Upper lobe of right lung (tissue), 1 donor: ENCODE data around the gene CAND2. TPM values are rescaled to one million over a fixed set of nuclear protein-coding genes. Genes with fewer than 3 reads are reported as not detected.

Experiments used
- ATAC-seq: fragments of 200-7000 bp; cut with Tn5 transposase; one replicate; pipeline ENCODE4 v1.9.1; 2020; ENCODE audit warnings: mild to moderate bottlenecking, moderate library complexity
- DNase-seq: peaks from one replicate; pipeline ENCODE4 v3.0.0-alpha.2; 2020
- H3K27ac ChIP-seq: fragments of 200-600 bp; one replicate; pipeline ENCODE4 v1.8.0; 2022
- H3K27me3 ChIP-seq: fragments of 200-600 bp; one replicate; pipeline ENCODE4 v1.8.0; 2022; ENCODE audit warnings: mild to moderate bottlenecking
- H3K36me3 ChIP-seq: fragments of 200-600 bp; one replicate; pipeline ENCODE4 v1.8.0; 2022
- H3K4me1 ChIP-seq: fragments of 200-600 bp; one replicate; pipeline ENCODE4 v1.8.0; 2022
- H3K4me3 ChIP-seq: fragments of 200-600 bp; one replicate; pipeline ENCODE4 v1.8.0; 2022; ENCODE audit warnings: mild to moderate bottlenecking
- H3K9me3 ChIP-seq: fragments of 200-600 bp; one replicate; pipeline ENCODE4 v1.8.0; 2022
- CTCF ChIP-seq: fragments of 200-600 bp; IDR thresholded peaks from one replicate; pipeline ENCODE4 v1.8.0; 2022; ENCODE audit warnings: antibody characterized with exemption
- intact Hi-C: fragments of 100-400 bp; cut with DNase I; formaldehyde crosslinking; loops from one replicate; pipeline ENCODE4 v1.11.0; 2022
- total RNA-seq: library from RNA; stranded (reverse); fragmentation: NEBNext Ultra II Directional; extraction: Animal tissue kit (Norgen Biotek cat#: 25700); gene quantifications from one replicate; pipeline ENCODE4 v1.2.1, GENCODE V29; 2021
- donor health status: DM: no; HTN: yes; CAD: no; lungs with severe emphysema.

The CAND2 gene
- total RNA-seq, 1 donor from 2014 or later, result 7.8 TPM

- H3K4me3 ChIP-seq, result no peak overlapping the region
- intact Hi-C loops, result no loop called here
- no peaks in the 10 kb centered on the region for H3K4me1 ChIP-seq
- no peaks in the 10 kb centered on the region for H3K36me3 ChIP-seq
- TF ChIP-seq CTCF, result no peak
- DNase-seq (no peak), ATAC-seq (no peak)
- no peaks in the 10 kb centered on the region for H3K27me3 ChIP-seq
- H3K9me3 ChIP-seq, result no peaks in the 10 kb centered on the region
- no peak overlapping the region for H3K27ac ChIP-seq
Observed at GRCh38 chr3:12815719-12816118, 19.2 kb downstream of the CAND2 start.

- no peaks in the 10 kb centered on the region for H3K4me1 ChIP-seq
- H3K27ac ChIP-seq, result no peak overlapping the region
- DNase-seq, result no peak
- H3K27me3 ChIP-seq, result no peaks in the 10 kb centered on the region
- no peak for TF ChIP-seq CTCF
- no peaks in the 10 kb centered on the region for H3K36me3 ChIP-seq
- intact Hi-C loops, result no loop called here
- no peak overlapping the region for H3K4me3 ChIP-seq
- no peak for ATAC-seq
- no peaks in the 10 kb centered on the region for H3K9me3 ChIP-seq
Observed at GRCh38 chr3:12816521-12817342, 20.3 kb downstream of the CAND2 start.

GRCh38 chr3:12817343-12817710 is 20.8 kb downstream of the CAND2 start:
- H3K9me3 ChIP-seq, result no peaks in the 10 kb centered on the region
- ATAC-seq, result no peak
- no peaks in the 10 kb centered on the region for H3K4me1 ChIP-seq
- no peak for DNase-seq
- intact Hi-C loops, result no loop called here
- no peaks in the 10 kb centered on the region for H3K27me3 ChIP-seq
- no peaks in the 10 kb centered on the region for H3K36me3 ChIP-seq
- H3K4me3 ChIP-seq, result no peak overlapping the region
- no peak for TF ChIP-seq CTCF
- H3K27ac ChIP-seq, result no peak overlapping the region

- H3K4me3 ChIP-seq, result no peak overlapping the region
- no peak for TF ChIP-seq CTCF
- H3K27me3 ChIP-seq, result no peaks in the 10 kb centered on the region
- ATAC-seq (no peak), DNase-seq (no peak)
- no peaks in the 10 kb centered on the region for H3K4me1 ChIP-seq
- H3K36me3 ChIP-seq, result no peaks in the 10 kb centered on the region
- H3K9me3 ChIP-seq, result no peaks in the 10 kb centered on the region
- intact Hi-C loops, result no loop called here
- no peak overlapping the region for H3K27ac ChIP-seq
Observed at GRCh38 chr3:12818273-12818672, 21.8 kb downstream of the CAND2 start.

- ATAC-seq, result no peak
- intact Hi-C loops, result no loop called here
- Histone ChIP-seq H3K9me3 (no peaks in the 10 kb centered on the region), H3K27ac (no peak overlapping the region), H3K36me3 (no peaks in the 10 kb centered on the region), H3K27me3 (no peaks in the 10 kb centered on the region), H3K4me3 (no peak overlapping the region), H3K4me1 (no peaks in the 10 kb centered on the region)
- no peak for TF ChIP-seq CTCF
- no peak for DNase-seq
Observed at GRCh38 chr3:12818773-12819172, 22.3 kb downstream of the CAND2 start.
